ENCODE results near the gene TTBK2.

DNA sequence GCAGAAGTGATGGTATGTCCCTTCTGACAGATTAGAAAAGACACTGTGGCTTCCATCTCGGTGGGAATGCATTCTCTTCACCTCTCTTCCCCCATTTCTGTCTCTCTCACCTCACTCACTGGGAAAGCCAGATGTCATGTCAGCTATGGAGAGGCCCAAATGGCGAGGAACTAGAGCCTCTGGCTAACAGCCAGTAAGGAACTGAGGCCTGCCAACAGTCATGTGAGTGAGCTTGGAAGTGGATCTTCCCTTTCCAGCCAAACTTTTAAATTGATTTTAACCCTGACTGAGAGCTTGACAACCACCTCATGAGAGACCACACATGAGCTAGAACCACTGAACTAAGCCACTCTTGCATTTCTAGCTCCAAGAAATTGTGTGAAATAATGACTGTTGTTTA lies 148.4 kb downstream of the TTBK2 start:
- TF ChIP-seq, protein P1, sequence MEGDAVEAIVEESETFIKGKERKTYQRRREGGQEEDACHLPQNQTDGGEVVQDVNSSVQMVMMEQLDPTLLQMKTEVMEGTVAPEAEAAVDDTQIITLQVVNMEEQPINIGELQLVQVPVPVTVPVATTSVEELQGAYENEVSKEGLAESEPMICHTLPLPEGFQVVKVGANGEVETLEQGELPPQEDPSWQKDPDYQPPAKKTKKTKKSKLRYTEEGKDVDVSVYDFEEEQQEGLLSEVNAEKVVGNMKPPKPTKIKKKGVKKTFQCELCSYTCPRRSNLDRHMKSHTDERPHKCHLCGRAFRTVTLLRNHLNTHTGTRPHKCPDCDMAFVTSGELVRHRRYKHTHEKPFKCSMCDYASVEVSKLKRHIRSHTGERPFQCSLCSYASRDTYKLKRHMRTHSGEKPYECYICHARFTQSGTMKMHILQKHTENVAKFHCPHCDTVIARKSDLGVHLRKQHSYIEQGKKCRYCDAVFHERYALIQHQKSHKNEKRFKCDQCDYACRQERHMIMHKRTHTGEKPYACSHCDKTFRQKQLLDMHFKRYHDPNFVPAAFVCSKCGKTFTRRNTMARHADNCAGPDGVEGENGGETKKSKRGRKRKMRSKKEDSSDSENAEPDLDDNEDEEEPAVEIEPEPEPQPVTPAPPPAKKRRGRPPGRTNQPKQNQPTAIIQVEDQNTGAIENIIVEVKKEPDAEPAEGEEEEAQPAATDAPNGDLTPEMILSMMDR (IDR thresholded peaks at IDR 0.05) = no peak
- TF ChIP-seq RAD21 (IDR thresholded peaks at IDR 0.05; ENCODE audit: low read length) (no peak), EP300 (IDR thresholded peaks at IDR 0.05; ENCODE audit: borderline replicate concordance in 1 of 2, low read depth in 1 of 2, low read length in 1 of 2) (no peak), TEAD4 (IDR thresholded peaks at IDR 0.05; ENCODE audit: borderline replicate concordance, insufficient read depth) (no peak), ELF1 (IDR thresholded peaks at IDR 0.05) (no peak), RFX5 (IDR thresholded peaks at IDR 0.05; ENCODE audit: low read length) (no peak), POLR2AphosphoS5 (IDR thresholded peaks at IDR 0.05; ENCODE audit: low read depth, low read length) (no peak), GABPA (IDR thresholded peaks at IDR 0.05; ENCODE audit: low read depth) (no peak), CHD2 (IDR thresholded peaks at IDR 0.05; ENCODE audit: low read length, partially characterized antibody) (no peak), MEF2A (IDR thresholded peaks at IDR 0.05; ENCODE audit: borderline replicate concordance, low read depth) (no peak), SMC3 (IDR thresholded peaks at IDR 0.05; ENCODE audit: low read depth, low read length) (no peak)
- TF ChIP-seq, protein P2, sequence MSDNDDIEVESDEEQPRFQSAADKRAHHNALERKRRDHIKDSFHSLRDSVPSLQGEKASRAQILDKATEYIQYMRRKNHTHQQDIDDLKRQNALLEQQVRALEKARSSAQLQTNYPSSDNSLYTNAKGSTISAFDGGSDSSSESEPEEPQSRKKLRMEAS (IDR thresholded peaks at IDR 0.05; ENCODE audit: low read depth) = no peak
- TF ChIP-seq, protein P3, sequence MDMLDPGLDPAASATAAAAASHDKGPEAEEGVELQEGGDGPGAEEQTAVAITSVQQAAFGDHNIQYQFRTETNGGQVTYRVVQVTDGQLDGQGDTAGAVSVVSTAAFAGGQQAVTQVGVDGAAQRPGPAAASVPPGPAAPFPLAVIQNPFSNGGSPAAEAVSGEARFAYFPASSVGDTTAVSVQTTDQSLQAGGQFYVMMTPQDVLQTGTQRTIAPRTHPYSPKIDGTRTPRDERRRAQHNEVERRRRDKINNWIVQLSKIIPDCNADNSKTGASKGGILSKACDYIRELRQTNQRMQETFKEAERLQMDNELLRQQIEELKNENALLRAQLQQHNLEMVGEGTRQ (IDR thresholded peaks at IDR 0.05; ENCODE audit: borderline replicate concordance, low read depth, low read length) = no peak
- TF ChIP-seq, protein P4, sequence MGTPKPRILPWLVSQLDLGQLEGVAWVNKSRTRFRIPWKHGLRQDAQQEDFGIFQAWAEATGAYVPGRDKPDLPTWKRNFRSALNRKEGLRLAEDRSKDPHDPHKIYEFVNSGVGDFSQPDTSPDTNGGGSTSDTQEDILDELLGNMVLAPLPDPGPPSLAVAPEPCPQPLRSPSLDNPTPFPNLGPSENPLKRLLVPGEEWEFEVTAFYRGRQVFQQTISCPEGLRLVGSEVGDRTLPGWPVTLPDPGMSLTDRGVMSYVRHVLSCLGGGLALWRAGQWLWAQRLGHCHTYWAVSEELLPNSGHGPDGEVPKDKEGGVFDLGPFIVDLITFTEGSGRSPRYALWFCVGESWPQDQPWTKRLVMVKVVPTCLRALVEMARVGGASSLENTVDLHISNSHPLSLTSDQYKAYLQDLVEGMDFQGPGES (IDR thresholded peaks at IDR 0.05; ENCODE audit: low read depth, low read length) = no peak

All from SK-N-SH (cell line).